Activated effector memory CD4-positive, alpha-beta T cell treated with Interleukin-2 at 50 U/mL for 16 hours (primary cell): ENCODE results near the gene TLR3.

Experiments
- DNase-seq: peaks from one replicate; pipeline ENCODE4 v3.0.0-alpha.2; 2020

TLR3 gene

DNA sequence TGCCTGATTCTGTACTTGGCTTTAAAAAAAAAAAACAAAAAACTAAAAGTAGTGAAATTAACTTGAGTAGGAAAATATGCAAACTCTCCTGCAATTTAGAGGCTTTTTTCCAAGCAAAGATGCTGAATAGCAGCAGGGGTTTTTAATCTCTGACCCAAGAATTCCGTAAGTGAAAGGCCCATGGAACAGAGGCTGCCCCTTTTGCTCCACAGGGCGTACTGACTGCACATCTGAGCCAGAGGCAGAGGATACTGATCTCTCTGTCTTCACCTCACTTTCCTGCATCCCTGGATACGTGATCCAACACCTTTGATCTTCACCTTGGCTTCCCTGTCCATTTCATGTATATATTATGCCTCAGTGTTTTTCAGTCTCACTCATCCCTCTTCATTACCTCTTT lies 39.4 kb downstream of the TLR3 start:
- no peak for DNase-seq

DNA sequence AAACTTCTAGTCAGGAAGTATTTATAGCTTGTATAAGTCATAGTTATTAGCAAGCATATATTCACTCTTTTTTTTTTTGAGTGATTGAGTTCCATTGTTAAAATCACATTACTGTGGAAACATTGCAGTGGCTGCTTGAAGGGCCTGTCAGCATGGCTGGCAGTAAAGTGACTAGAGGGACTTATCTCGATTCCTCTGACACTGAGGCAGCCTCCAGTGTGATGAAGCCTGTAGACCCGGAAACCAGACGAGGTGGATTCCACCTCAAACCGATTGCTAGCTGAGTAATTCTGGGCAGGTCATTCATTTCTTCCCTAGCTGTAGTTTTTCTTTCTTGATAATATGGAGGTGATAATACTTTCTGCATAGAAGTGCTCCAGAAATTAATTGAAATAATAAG lies 40.3 kb downstream of the TLR3 start:
- DNase-seq = no peak

GRCh38 chr4:186116697-186117096 lies 47.7 kb downstream of the TLR3 start:
- no peak for DNase-seq

DNA sequence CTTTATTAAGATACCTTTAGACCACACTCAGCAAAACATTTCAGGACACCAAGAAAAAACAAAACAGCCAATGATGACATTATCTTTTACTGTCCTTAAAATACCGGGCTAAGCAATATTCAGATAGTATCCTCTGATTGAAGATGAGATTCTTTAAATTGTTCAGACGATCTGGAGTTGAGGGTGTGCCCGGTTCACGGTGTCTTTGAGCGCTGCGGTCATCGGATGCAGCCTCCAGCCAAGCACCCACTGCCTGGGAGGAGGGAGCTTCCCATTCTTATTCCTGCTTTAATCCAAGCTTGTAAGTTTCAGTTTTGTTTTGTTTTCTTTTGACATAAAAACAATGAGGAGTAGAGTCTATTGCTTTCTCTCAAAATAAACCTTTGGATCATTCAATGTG lies 49.6 kb downstream of the TLR3 start:
- DNase-seq = no peak

DNA sequence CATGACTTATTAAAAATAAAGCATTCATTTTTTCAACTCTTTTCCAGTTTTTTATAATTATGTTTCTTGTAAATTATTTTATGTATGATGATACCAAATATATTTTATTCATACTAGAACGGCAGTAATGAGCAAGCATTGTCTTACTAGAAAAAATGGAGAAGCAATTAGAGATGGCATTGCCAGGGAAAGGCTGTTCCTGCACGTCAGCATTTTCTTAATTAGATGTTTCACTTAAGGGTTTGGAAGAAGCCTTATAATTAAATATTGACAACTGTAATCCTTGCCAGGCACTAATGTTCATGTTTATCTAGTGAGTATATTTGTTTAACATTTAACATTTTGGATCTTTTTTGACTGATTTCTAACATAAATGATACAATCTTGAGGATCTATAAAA lies 52.1 kb downstream of the TLR3 start:
- no peak for DNase-seq

DNA sequence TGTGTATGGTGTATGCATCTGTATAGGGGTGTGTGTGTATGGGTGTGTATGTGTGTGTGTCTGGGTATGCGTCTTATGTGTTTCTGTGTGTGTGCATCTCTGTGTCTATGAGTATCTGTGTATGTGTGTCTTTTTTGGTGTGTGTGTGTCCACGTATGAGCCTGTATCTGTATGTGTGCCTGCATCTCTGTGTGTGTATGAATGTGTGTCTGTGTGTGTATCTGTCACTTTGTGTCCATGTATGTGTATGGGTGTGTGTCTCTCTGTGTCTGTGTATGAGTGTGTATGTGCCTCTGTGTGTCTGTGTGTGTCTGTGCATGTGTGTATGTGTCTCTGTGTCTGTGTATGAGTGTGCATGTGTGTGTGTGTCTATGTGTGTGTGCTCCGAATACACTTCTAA lies 59.9 kb downstream of the TLR3 start:
- DNase-seq = no peak

GRCh38 chr4:186131935-186132334 lies 63.0 kb downstream of the TLR3 start:
- DNase-seq = no peak

DNA sequence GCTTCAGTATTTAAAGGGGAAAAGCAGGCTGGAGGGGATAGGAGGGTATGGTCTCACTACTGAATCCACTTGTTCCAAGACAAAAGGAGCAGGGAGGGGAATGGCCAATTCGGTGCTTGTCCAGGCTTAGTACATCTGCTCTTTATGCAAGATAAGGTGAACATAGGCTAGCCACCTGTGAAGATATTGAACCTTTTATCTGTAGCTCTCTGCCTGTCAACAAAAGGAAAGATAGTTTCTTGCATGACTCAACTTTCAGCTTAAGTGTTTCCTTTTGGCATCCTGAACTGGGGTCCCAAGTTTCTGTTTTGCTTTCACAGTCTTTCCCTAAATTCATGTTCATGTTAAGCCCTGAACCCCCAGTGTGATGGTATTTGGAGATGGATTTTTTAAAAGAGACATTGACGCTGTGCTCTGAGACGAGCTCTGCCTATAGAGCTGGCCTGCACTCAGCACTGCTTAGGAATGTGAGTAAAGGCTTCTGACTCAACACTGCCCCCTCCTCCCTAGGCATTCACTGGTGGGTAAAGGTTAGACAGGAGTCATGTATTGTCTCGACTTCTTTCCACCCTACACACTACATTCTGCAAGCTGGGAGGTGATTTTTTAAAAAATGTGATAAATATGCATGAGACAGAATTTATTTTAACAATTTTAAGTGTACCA lies 63.8 kb downstream of the TLR3 start:
- no peak for DNase-seq

DNA sequence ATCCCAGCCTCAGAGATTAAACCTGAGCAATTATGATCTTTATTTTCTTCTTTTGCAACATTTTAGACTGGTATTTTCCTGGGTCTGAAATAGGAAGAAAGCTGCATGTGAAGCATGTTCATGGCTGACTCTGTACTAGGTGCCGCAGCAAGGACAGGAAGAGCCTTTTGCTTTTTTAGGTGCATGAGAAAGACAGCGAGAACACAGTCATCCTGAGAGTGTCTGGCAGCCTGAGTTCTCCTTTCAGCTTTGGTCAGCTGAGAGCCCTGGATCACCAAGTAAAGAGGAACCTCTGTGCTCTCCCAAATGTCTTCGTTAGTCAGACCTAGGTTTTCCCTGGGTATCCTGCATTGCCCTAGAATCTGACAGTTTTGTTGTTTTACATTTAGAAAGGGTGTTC lies 65.3 kb downstream of the TLR3 start:
- no peak for DNase-seq

DNA sequence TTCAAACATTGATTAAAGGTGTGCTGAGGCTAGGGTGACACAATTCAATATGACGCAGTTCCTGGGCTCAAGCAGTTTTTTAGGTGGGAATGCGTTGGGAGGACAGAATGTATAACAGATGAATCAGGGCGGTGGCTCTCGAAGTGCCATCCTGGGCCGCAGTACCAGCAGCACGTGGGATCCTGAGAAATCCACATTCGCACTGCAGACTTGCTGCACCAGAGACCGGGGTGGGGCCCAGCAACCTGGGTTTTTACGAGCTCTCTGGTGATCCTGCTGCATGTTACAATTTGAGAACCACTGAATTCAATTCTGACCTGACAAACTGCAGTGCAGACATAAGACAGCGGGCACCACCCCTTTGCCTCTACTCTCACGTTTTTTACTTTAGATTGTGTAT lies 65.9 kb downstream of the TLR3 start:
- no peak for DNase-seq

DNA sequence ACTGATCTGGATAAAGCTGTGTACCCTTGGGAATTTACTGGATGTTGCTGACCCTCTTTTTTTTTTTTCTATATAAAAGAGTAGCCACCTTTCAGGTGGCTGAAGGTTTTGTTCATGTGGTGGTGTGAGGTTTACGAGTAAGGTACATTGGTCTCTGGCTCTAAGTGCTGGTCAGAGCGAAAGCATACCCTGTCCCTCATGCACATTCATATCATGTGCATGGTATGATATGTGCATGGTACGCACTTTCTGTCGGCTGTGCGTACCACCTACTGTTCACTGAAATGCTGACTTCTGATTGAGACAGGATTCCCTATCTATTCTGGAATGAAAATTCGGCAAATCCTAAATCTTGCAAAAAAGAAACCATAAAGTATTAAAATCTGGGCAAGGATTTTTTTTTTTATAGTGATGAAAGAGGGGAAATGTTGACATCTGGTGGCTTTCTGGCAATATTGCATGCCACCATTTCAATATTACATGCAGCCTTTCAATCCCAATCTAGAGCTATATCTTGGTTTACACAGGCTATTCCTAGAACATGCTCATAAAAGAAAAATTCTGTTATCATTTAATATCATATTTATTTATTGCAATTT lies 68.3 kb downstream of the TLR3 start:
- no peak for DNase-seq
